GM12872 (cell line): ENCODE measurements around the gene SGCB.

ENCODE experiments used
- CTCF ChIP-seq: IDR thresholded peaks from 3 replicates; pipeline ENCODE4 v1.5.1; 2011; ENCODE audit warnings: low read depth, mild to moderate bottlenecking, low read length, moderate library complexity; ENCODE audit not compliant: insufficient read depth

SGCB gene

DNA sequence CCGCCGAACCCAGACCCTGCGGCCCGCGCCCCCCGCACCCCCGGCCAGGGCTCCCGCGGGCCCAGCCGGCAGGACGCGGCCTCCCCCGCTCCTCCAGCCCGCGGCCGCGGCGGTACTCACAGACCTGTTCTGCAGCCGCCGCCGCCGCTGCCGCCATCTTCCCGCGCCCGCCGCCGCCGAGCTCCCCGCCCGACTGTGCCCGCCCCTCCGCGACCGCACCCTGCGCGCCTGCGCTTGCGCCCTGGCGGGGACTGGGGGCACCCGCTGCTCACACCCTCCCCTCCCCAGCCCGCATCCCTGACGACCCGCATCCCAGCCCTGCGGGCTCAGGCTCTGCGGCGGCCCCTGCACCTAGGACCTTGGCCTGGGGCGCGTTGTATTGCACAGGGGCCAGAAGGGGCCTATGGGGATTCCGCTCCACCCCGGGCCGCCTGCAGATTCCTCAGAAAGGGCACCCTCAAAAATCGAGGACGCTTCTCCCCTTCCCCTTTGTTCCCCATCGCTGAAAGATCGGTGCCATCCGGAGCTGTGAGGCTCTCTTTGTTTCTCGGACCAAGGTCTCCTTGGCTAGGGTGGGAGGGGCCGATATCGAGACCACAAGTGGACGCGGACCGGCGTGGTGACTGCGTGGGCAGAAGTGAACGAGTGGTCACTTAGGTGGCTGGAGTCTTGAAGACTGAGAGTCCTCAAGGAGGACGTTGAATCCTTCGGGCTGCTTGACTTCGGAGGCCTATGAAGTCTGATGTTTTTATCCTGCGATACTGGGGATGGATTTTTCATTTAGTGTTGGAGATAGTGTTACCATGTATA lies at the start of gene SGCB:
TSS of gene SGCB (minus strand) at position 197 of the 810 bp plus-strand sequence. CDS start at position 157, 40 bp downstream.
- no peak for TF ChIP-seq CTCF

GRCh38 chr4:52081216-52081615 lies 43.1 kb upstream of the SGCB start:
- TF ChIP-seq CTCF = no peak

DNA sequence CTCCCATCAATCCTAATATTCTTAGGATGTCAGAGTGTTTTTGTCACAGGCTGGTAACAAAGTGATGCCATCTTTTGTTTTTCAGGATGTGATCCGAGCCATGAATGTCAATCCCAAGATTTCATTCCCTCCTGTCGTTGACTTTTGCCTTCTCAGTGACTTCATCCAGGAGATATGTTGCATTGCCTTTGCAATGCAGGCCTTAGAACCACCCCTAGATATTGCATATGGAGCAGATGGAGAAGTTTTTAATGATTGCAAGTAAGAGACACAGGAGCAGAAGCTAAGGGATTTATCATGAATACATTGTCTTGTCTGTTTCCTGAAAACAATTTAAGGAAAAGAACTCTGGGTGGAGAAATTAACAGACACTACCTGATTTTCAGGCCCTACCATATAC lies 41.6 kb upstream of the SGCB start:
- TF ChIP-seq CTCF = no peak

- no peak for TF ChIP-seq CTCF
These were observed 38.6 kb upstream of the SGCB start for GRCh38 chr4:52076731-52077130.

- no peak for TF ChIP-seq CTCF
These were observed 33.9 kb upstream of the SGCB start for GRCh38 chr4:52071791-52072546.

DNA sequence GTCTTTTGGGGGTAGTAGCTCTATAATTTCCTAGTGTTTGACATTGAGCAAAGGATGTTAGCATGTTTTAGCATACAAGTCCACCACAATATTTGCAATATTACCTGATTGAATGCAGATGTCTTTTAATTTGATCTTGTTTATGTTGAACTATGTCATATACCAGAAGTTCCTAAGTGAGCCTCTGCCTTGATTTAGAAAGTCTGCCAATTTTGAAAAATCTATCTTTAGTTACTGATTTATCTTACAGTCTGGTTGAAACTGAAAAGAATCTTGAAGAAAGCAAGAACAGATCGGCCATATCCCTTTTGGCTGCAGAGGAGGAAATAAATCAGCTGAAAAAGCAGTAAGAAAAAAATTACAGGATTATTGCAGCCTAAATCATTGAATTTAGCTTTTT lies 31.5 kb upstream of the SGCB start:
- no peak for TF ChIP-seq CTCF

DNA sequence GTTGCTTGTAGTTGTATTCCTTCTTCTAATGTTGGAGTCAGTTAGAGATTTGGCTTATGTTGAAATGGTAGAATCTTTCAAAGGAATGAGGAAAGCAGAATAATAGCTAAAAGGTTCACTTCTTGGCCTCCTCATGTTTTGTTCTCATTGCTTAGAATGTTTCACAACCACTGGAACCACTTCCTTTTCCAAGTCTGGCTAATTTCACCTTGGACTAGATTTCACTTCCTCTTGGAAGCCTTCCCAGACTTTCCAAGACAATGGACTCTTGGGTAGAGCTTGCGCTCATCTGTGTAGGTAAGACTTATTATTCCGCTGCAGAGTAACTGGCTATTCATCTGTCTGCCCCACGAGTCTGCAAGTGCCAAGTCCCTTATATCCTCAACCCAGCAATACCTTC lies 21.3 kb upstream of the SGCB start:
- TF ChIP-seq CTCF = no peak
